AG20443 (cell line): ENCODE data around the gene CEL.
"Not testable (repeated sequence)": the region's sequence is repeated elsewhere in the genome, so short reads cannot be mapped to it uniquely, and the experiment has no call there.

Experiments used
- DNase-seq: peaks from one replicate; pipeline ENCODE4 v3.0.0; 2012; ENCODE audit warnings: low spot score, mixed read lengths

Gene CEL

GRCh38 chr9:133086212-133086860, 24.6 kb downstream of the CEL start:
- not testable (repeated sequence) for DNase-seq

- no peak for DNase-seq
These were observed 25.1 kb downstream of the CEL start for GRCh38 chr9:133086894-133087293.

- no peak for DNase-seq
These were observed 25.8 kb downstream of the CEL start for GRCh38 chr9:133087429-133088145.

- no peak for DNase-seq
These were observed 26.5 kb downstream of the CEL start for GRCh38 chr9:133088146-133088750.

- no peak for DNase-seq
These were observed 27.0 kb downstream of the CEL start for GRCh38 chr9:133088756-133089155.

GRCh38 chr9:133089271-133089671, 27.5 kb downstream of the CEL start:
- peak; percentile 9 for DNase-seq

- peak; percentile 5 for DNase-seq
These were observed 28.4 kb downstream of the CEL start for GRCh38 chr9:133090187-133090586.

GRCh38 chr9:133090752-133091385, 29.1 kb downstream of the CEL start:
- DNase-seq: peak; percentile 3

- not testable (repeated sequence) for DNase-seq
These were observed 32.6 kb downstream of the CEL start for GRCh38 chr9:133094351-133094750.

- no peak for DNase-seq
These were observed 33.1 kb downstream of the CEL start for GRCh38 chr9:133094842-133095393.

GRCh38 chr9:133098104-133098754, 36.4 kb downstream of the CEL start:
- no peak for DNase-seq

- no peak for DNase-seq
These were observed 37.1 kb downstream of the CEL start for GRCh38 chr9:133098871-133099270.

GRCh38 chr9:133099726-133100505, 38.1 kb downstream of the CEL start:
- no peak for DNase-seq

- DNase-seq: no peak
These were observed 39.0 kb downstream of the CEL start for GRCh38 chr9:133100506-133101355.

- DNase-seq: no peak
These were observed 39.8 kb downstream of the CEL start for GRCh38 chr9:133101356-133102189.

GRCh38 chr9:133102190-133103021, 40.6 kb downstream of the CEL start:
- DNase-seq: no peak

- DNase-seq: peak; percentile 82
These were observed 41.6 kb downstream of the CEL start for GRCh38 chr9:133103183-133103986.
